K562 treated with DMSO at 1 percent for 4 hours (cell line): Measurements from ENCODE around the gene ABCC6. TPM values are rescaled to one million over a fixed set of nuclear protein-coding genes. Genes with fewer than 3 reads are reported as not detected.

Experiments used
- total RNA-seq: library from RNA; unstranded; fragments of 300-600 nt; gene quantifications from 2 replicates; pipeline ENCODE4 v1.2.3, GENCODE V29; 2022; ENCODE audit not compliant: insufficient read depth

The ABCC6 gene
- total RNA-seq = 0.25 TPM in 1 of 2 replicates, not detected in the other

DNA sequence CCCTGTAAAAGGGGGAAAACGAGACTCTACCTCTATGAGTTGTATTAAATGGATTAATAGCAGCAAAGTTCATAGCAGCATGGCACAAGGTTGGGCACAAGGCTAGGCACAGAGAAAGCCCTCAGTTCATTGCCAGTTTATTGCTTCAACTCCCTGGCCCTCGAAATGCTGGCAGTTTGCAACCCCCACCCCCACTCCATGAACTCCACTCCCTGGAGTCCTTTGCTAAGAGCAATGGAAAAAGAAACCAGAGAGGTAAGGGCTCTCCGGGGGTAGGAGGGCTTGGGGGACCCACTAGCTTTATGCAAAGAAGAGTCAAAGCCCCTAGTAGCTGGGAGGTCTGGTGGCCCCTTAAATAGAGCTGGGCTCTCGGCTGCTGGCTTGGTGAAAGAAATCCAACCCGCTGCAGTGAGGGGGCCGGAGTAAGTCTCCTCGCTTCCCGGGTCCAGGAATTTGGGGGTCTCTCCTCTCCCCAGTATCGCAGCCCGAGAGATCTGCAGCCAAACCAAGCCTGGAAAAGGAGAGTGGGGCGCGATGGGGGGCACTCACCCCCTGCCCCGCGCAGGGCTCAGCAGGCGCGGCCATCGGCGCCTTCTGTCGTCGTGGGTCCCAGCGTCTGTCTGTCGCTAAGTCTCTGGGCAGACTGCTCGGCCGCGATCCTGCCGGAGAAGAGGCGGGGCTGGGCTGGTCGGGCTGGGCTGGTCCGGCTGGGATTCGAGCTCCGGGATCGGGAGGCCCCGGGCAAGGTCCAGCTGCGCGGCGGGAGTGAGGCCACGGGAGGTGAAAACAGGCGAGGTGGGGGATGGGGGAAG lies at the start of gene ABCC6:
Gene ABCC6 (minus strand): TSS at position 645 of the 812 bp plus-strand sequence. CDS start 60 bp downstream, at position 585.

Other genes with a start within 250 kb of the ABCC6 start
- gene NOMO3, start 9.0 kb upstream of the ABCC6 start, total RNA-seq = 8.8 and 14.7 TPM in 2 replicates
- gene NPIPA7, start 155.6 kb upstream of the ABCC6 start, total RNA-seq = 6.3 TPM in 1 of 2 replicates, not detected in the other